Measurements from ENCODE around the gene SIX5. TPM values are rescaled to one million over a fixed set of nuclear protein-coding genes. Genes with fewer than 3 reads are reported as not detected.

Gene SIX5
- total RNA-seq, 1 experiment from 2014 or later = 38.7 TPM

DNA sequence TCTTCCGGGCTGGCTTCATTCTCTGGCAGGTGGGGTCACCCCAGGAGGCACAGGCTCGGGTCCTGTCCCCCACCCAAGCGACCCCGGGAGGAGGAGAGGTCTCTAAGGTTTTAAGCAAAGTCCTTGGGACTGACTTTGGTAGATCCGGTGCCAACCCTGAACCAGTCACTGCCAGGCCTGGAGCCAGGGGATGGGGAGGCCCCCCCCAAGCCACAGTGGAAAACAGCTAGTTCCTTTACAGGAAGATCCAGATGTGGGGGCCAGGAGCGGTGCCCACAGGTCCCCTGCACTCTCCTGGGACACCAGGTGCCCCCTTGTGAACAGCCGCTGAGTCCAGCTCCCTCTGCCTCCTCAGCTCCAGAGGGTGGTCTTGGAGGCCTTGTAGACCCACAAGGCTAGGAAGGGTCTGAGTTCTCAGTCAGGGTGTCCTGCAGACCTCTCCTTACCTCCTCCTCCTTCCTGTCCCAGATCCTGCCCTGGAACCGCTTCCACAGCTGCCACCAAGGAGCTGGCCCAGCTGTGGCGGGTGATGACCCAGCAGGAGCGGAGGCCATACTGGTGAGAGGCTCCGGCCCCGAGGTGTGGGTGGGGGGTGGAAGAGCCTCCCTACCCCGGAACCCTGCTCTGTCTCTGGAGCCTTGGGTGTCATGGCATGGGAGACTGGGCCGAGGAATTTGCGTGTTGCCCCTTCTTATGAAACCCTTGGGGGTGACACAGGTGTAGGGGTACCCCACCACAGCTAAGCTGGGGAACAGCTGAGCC is 6.0 kb downstream of the SIX5 start:
- BruUV-seq (replicated peaks) = no TSS peak
- H3K4me3 ChIP-seq (ENCODE audit: low read depth in 2 of 2, low read length in 2 of 2) = no peak overlapping the region
- H3K9me3 ChIP-seq (ENCODE audit: control insufficient read depth, insufficient read depth, low read depth, low read length) = no peaks in the 10 kb centered on the region
- ChIA-PET POLR2A (interaction anchor here (0.5 kb wide), 1 partner anchor 13 kb away, joined by 10 read pairs; no protein-coding TSS in a partner anchor), CTCF (no interaction called here)
- H3K27ac ChIP-seq (ENCODE audit: low read length) = no peak overlapping the region
- peaks cover 22% of the 10 kb centered on the region for H3K4me1 ChIP-seq (ENCODE audit: control insufficient read depth, insufficient read depth, low read length)
- no peaks in the 10 kb centered on the region for H3K36me3 ChIP-seq (ENCODE audit: control insufficient read depth, insufficient read depth, low read length)
- no peaks in the 10 kb centered on the region for H3K27me3 ChIP-seq (ENCODE audit: control insufficient read depth, insufficient read depth, low read length)
- ATAC-seq = no peak
- DNase-seq (ENCODE audit: low read depth, low spot score) = no peak
- intact Hi-C loops (cut with micrococcal nuclease; ENCODE audit: unreplicated experiment) (loop anchor here (10.0 kb wide), 1 partner anchor 58 kb away; no protein-coding TSS in a partner anchor), in situ Hi-C loops (cut with HindIII; ENCODE audit: low pct_unique_long_range_greater_than_20kb, low sequenced_read_pairs) (no loop called here)
- TF ChIP-seq, protein P1, sequence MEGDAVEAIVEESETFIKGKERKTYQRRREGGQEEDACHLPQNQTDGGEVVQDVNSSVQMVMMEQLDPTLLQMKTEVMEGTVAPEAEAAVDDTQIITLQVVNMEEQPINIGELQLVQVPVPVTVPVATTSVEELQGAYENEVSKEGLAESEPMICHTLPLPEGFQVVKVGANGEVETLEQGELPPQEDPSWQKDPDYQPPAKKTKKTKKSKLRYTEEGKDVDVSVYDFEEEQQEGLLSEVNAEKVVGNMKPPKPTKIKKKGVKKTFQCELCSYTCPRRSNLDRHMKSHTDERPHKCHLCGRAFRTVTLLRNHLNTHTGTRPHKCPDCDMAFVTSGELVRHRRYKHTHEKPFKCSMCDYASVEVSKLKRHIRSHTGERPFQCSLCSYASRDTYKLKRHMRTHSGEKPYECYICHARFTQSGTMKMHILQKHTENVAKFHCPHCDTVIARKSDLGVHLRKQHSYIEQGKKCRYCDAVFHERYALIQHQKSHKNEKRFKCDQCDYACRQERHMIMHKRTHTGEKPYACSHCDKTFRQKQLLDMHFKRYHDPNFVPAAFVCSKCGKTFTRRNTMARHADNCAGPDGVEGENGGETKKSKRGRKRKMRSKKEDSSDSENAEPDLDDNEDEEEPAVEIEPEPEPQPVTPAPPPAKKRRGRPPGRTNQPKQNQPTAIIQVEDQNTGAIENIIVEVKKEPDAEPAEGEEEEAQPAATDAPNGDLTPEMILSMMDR (IDR thresholded peaks at IDR 0.05) = no peak
- TF ChIP-seq, protein P2, sequence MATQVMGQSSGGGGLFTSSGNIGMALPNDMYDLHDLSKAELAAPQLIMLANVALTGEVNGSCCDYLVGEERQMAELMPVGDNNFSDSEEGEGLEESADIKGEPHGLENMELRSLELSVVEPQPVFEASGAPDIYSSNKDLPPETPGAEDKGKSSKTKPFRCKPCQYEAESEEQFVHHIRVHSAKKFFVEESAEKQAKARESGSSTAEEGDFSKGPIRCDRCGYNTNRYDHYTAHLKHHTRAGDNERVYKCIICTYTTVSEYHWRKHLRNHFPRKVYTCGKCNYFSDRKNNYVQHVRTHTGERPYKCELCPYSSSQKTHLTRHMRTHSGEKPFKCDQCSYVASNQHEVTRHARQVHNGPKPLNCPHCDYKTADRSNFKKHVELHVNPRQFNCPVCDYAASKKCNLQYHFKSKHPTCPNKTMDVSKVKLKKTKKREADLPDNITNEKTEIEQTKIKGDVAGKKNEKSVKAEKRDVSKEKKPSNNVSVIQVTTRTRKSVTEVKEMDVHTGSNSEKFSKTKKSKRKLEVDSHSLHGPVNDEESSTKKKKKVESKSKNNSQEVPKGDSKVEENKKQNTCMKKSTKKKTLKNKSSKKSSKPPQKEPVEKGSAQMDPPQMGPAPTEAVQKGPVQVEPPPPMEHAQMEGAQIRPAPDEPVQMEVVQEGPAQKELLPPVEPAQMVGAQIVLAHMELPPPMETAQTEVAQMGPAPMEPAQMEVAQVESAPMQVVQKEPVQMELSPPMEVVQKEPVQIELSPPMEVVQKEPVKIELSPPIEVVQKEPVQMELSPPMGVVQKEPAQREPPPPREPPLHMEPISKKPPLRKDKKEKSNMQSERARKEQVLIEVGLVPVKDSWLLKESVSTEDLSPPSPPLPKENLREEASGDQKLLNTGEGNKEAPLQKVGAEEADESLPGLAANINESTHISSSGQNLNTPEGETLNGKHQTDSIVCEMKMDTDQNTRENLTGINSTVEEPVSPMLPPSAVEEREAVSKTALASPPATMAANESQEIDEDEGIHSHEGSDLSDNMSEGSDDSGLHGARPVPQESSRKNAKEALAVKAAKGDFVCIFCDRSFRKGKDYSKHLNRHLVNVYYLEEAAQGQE (IDR thresholded peaks at IDR 0.05; ENCODE audit: insufficient read depth in 1 of 2, low read depth in 2 of 2, low read length in 1 of 2) = no peak
- TF ChIP-seq SIN3A (IDR thresholded peaks at IDR 0.05; ENCODE audit: borderline replicate concordance, insufficient read depth, low read depth, low read length) (no peak), POLR2AphosphoS5 (IDR thresholded peaks at IDR 0.05; ENCODE audit: low read depth, low read length) (no peak), TCF7L2 (IDR thresholded peaks at IDR 0.05; ENCODE audit: low read depth, low read length) (no peak)

DNA sequence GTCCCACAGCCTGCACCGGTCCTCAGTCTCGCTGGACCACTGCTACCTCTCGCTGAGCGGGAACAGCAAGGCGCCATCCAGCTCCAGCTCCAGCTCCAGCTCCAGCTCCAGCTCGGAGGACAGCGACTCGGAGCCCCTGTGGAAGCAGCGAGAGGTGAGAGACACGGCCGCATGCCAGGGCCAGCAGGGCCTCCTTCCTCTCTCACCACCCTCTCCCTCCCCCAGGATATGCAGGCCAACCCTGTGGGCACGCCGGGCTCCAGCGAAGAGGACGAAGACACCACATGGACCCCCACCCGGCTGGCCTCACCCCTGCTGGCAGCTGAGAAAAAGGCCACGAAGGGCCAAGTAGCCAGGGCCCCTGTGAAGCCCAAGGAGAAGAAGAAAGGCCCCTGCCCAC is 7.3 kb downstream of the SIX5 start:
- TF ChIP-seq, protein P1 (IDR thresholded peaks at IDR 0.05) = no peak
- TF ChIP-seq SIN3A (IDR thresholded peaks at IDR 0.05; ENCODE audit: borderline replicate concordance, insufficient read depth, low read depth, low read length) (no peak), TCF7L2 (IDR thresholded peaks at IDR 0.05; ENCODE audit: low read depth, low read length) (no peak), POLR2AphosphoS5 (IDR thresholded peaks at IDR 0.05; ENCODE audit: low read depth, low read length) (no peak)
- TF ChIP-seq, protein P2 (IDR thresholded peaks at IDR 0.05; ENCODE audit: insufficient read depth in 1 of 2, low read depth in 2 of 2, low read length in 1 of 2) = no peak
- no peaks in the 10 kb centered on the region for H3K27me3 ChIP-seq (ENCODE audit: control insufficient read depth, insufficient read depth, low read length)
- peaks cover 22% of the 10 kb centered on the region for H3K4me1 ChIP-seq (ENCODE audit: control insufficient read depth, insufficient read depth, low read length)
- intact Hi-C loops (cut with micrococcal nuclease; ENCODE audit: unreplicated experiment) (loop anchor here (10.0 kb wide), 1 partner anchor 57 kb away; no protein-coding TSS in a partner anchor), in situ Hi-C loops (cut with HindIII; ENCODE audit: low pct_unique_long_range_greater_than_20kb, low sequenced_read_pairs) (no loop called here)
- no peak overlapping the region for H3K27ac ChIP-seq (ENCODE audit: low read length)
- CTCF ChIA-PET = no interaction called here
- no peak overlapping the region for H3K4me3 ChIP-seq (ENCODE audit: low read depth in 2 of 2, low read length in 2 of 2)
- BruUV-seq (replicated peaks) = no TSS peak
- no peaks in the 10 kb centered on the region for H3K9me3 ChIP-seq (ENCODE audit: control insufficient read depth, insufficient read depth, low read depth, low read length)
- DNase-seq (ENCODE audit: low read depth, low spot score) (no peak), ATAC-seq (no peak)
- POLR2A ChIA-PET = no interaction called here
- no peaks in the 10 kb centered on the region for H3K36me3 ChIP-seq (ENCODE audit: control insufficient read depth, insufficient read depth, low read length)
